Measurements from ENCODE around the gene DDAH2.

The DDAH2 gene

GRCh38 chr6:31691078-31691463, 38.0 kb downstream of the DDAH2 start:
- Histone ChIP-seq H3K4me3 (ENCODE audit: insufficient read depth, low read depth, low read length, poor library complexity, severe bottlenecking) (no peak overlapping the region), H3K9me3 (ENCODE audit: control insufficient read depth, low read length) (no peaks in the 10 kb centered on the region), H3K4me1 (ENCODE audit: control insufficient read depth, insufficient read depth, low read length, poor library complexity, severe bottlenecking) (no peaks in the 10 kb centered on the region), H3K27ac (ENCODE audit: insufficient read depth, low read length, poor library complexity, severe bottlenecking) (no peak overlapping the region), H3K36me3 (ENCODE audit: control insufficient read depth, insufficient read depth, low read length) (peaks cover 82% of the 10 kb centered on the region), H3K27me3 (replicated peaks; ENCODE audit: control insufficient read depth, insufficient read depth, low read length, poor library complexity, severe bottlenecking) (no peaks in the 10 kb centered on the region)
- no peak for DNase-seq

GRCh38 chr6:31690231-31691077, 38.6 kb downstream of the DDAH2 start:
- Histone ChIP-seq H3K27me3 (replicated peaks; ENCODE audit: control insufficient read depth, insufficient read depth, low read length, poor library complexity, severe bottlenecking) (no peaks in the 10 kb centered on the region), H3K4me1 (ENCODE audit: control insufficient read depth, insufficient read depth, low read length, poor library complexity, severe bottlenecking) (no peaks in the 10 kb centered on the region), H3K4me3 (ENCODE audit: insufficient read depth, low read depth, low read length, poor library complexity, severe bottlenecking) (no peak overlapping the region), H3K27ac (ENCODE audit: insufficient read depth, low read length, poor library complexity, severe bottlenecking) (no peak overlapping the region), H3K36me3 (ENCODE audit: control insufficient read depth, insufficient read depth, low read length) (peaks cover 84% of the 10 kb centered on the region), H3K9me3 (ENCODE audit: control insufficient read depth, low read length) (no peaks in the 10 kb centered on the region)
- no peak for DNase-seq

- Histone ChIP-seq H3K9me3 (ENCODE audit: control insufficient read depth, low read length) (no peaks in the 10 kb centered on the region), H3K36me3 (ENCODE audit: control insufficient read depth, insufficient read depth, low read length) (peaks cover 76% of the 10 kb centered on the region), H3K4me1 (ENCODE audit: control insufficient read depth, insufficient read depth, low read length, poor library complexity, severe bottlenecking) (no peaks in the 10 kb centered on the region), H3K4me3 (ENCODE audit: insufficient read depth, low read depth, low read length, poor library complexity, severe bottlenecking) (no peak overlapping the region), H3K27me3 (replicated peaks; ENCODE audit: control insufficient read depth, insufficient read depth, low read length, poor library complexity, severe bottlenecking) (no peaks in the 10 kb centered on the region), H3K27ac (ENCODE audit: insufficient read depth, low read length, poor library complexity, severe bottlenecking) (no peak overlapping the region)
- no peak for DNase-seq
Measured at GRCh38 chr6:31689249-31690110, 39.6 kb downstream of the DDAH2 start.

GRCh38 chr6:31687860-31688693, 41.0 kb downstream of the DDAH2 start:
- Histone ChIP-seq H3K27ac (ENCODE audit: insufficient read depth, low read length, poor library complexity, severe bottlenecking) (no peak overlapping the region), H3K4me3 (ENCODE audit: insufficient read depth, low read depth, low read length, poor library complexity, severe bottlenecking) (no peak overlapping the region), H3K9me3 (ENCODE audit: control insufficient read depth, low read length) (no peaks in the 10 kb centered on the region), H3K36me3 (ENCODE audit: control insufficient read depth, insufficient read depth, low read length) (peaks cover 65% of the 10 kb centered on the region), H3K27me3 (replicated peaks; ENCODE audit: control insufficient read depth, insufficient read depth, low read length, poor library complexity, severe bottlenecking) (no peaks in the 10 kb centered on the region), H3K4me1 (ENCODE audit: control insufficient read depth, insufficient read depth, low read length, poor library complexity, severe bottlenecking) (no peaks in the 10 kb centered on the region)
- no peak for DNase-seq

- no peaks in the 10 kb centered on the region for H3K4me1 ChIP-seq (ENCODE audit: control insufficient read depth, insufficient read depth, low read length, poor library complexity, severe bottlenecking)
- H3K27ac ChIP-seq (ENCODE audit: insufficient read depth, low read length, poor library complexity, severe bottlenecking): no peak overlapping the region
- H3K9me3 ChIP-seq (ENCODE audit: control insufficient read depth, low read length): no peaks in the 10 kb centered on the region
- no peak overlapping the region for H3K4me3 ChIP-seq (ENCODE audit: insufficient read depth, low read depth, low read length, poor library complexity, severe bottlenecking)
- DNase-seq: no peak
- peaks cover 60% of the 10 kb centered on the region for H3K36me3 ChIP-seq (ENCODE audit: control insufficient read depth, insufficient read depth, low read length)
- no peaks in the 10 kb centered on the region for H3K27me3 ChIP-seq (replicated peaks; ENCODE audit: control insufficient read depth, insufficient read depth, low read length, poor library complexity, severe bottlenecking)
Measured at GRCh38 chr6:31687321-31687720, 41.8 kb downstream of the DDAH2 start.

GRCh38 chr6:31686483-31686882, 42.6 kb downstream of the DDAH2 start:
- Histone ChIP-seq H3K4me3 (ENCODE audit: insufficient read depth, low read depth, low read length, poor library complexity, severe bottlenecking) (no peak overlapping the region), H3K27ac (ENCODE audit: insufficient read depth, low read length, poor library complexity, severe bottlenecking) (no peak overlapping the region), H3K36me3 (ENCODE audit: control insufficient read depth, insufficient read depth, low read length) (peaks cover 57% of the 10 kb centered on the region)

GRCh38 chr6:31683591-31683990, 45.5 kb downstream of the DDAH2 start:
- no peaks in the 10 kb centered on the region for H3K27me3 ChIP-seq (replicated peaks; ENCODE audit: control insufficient read depth, insufficient read depth, low read length, poor library complexity, severe bottlenecking)
- no peaks in the 10 kb centered on the region for H3K9me3 ChIP-seq (ENCODE audit: control insufficient read depth, low read length)
- no peak overlapping the region for H3K27ac ChIP-seq (ENCODE audit: insufficient read depth, low read length, poor library complexity, severe bottlenecking)
- no peak for DNase-seq
- H3K36me3 ChIP-seq (ENCODE audit: control insufficient read depth, insufficient read depth, low read length): peaks cover 28% of the 10 kb centered on the region
- H3K4me1 ChIP-seq (ENCODE audit: control insufficient read depth, insufficient read depth, low read length, poor library complexity, severe bottlenecking): peaks cover 10% of the 10 kb centered on the region
- H3K4me3 ChIP-seq (ENCODE audit: insufficient read depth, low read depth, low read length, poor library complexity, severe bottlenecking): no peak overlapping the region

More at GRCh38 chr6:31686483-31686882, 42.6 kb downstream of the DDAH2 start:
- no peaks in the 10 kb centered on the region for H3K9me3 ChIP-seq (ENCODE audit: control insufficient read depth, low read length)
- peaks cover 3% of the 10 kb centered on the region for H3K4me1 ChIP-seq (ENCODE audit: control insufficient read depth, insufficient read depth, low read length, poor library complexity, severe bottlenecking)
- DNase-seq: no peak
- no peaks in the 10 kb centered on the region for H3K27me3 ChIP-seq (replicated peaks; ENCODE audit: control insufficient read depth, insufficient read depth, low read length, poor library complexity, severe bottlenecking)

- no peaks in the 10 kb centered on the region for H3K9me3 ChIP-seq (ENCODE audit: control insufficient read depth, low read length)
- DNase-seq: peak in 2 of 3 donors; percentile 19 to 27
- H3K4me1 ChIP-seq (ENCODE audit: control insufficient read depth, insufficient read depth, low read length, poor library complexity, severe bottlenecking): peaks cover 10% of the 10 kb centered on the region
- peak overlapping the region; percentile 63 for H3K27ac ChIP-seq (ENCODE audit: insufficient read depth, low read length, poor library complexity, severe bottlenecking)
- H3K4me3 ChIP-seq (ENCODE audit: insufficient read depth, low read depth, low read length, poor library complexity, severe bottlenecking): peak overlapping the region; percentile 77
- H3K27me3 ChIP-seq (replicated peaks; ENCODE audit: control insufficient read depth, insufficient read depth, low read length, poor library complexity, severe bottlenecking): no peaks in the 10 kb centered on the region
- H3K36me3 ChIP-seq (ENCODE audit: control insufficient read depth, insufficient read depth, low read length): peaks cover 5% of the 10 kb centered on the region
Measured at GRCh38 chr6:31681135-31681671, 47.9 kb downstream of the DDAH2 start.

GRCh38 chr6:31680226-31681134, 48.6 kb downstream of the DDAH2 start, which contains the start of gene LY6G5C:
LY6G5C (minus strand) TSS chr6:31681067; CDS start chr6:31680373, 694 bp downstream.
- H3K4me3 ChIP-seq (ENCODE audit: insufficient read depth, low read depth, low read length, poor library complexity, severe bottlenecking): peak within 1 kb of the TSS; percentile 77
- H3K36me3 ChIP-seq (ENCODE audit: control insufficient read depth, insufficient read depth, low read length): no peaks in the 10 kb centered on the region
- peak within 1 kb of the TSS; percentile 63 for H3K27ac ChIP-seq (ENCODE audit: insufficient read depth, low read length, poor library complexity, severe bottlenecking)
- no peaks in the 10 kb centered on the region for H3K27me3 ChIP-seq (replicated peaks; ENCODE audit: control insufficient read depth, insufficient read depth, low read length, poor library complexity, severe bottlenecking)
- no peaks in the 10 kb centered on the region for H3K9me3 ChIP-seq (ENCODE audit: control insufficient read depth, low read length)
- DNase-seq: peak; percentile 35 to 48 (median 43)
- H3K4me1 ChIP-seq (ENCODE audit: control insufficient read depth, insufficient read depth, low read length, poor library complexity, severe bottlenecking): peaks cover 10% of the 10 kb centered on the region
